HK-2 (cell line): ENCODE measurements around the gene MICALL2.

Experiments
- DNase-seq: peaks from one replicate; pipeline ENCODE4 v3.0.0-alpha.2; 2018; ENCODE audit not compliant: unreplicated experiment

MICALL2 gene

GRCh38 chr7:1433128-1433920 lies 25.9 kb downstream of the MICALL2 start:
- no peak for DNase-seq

GRCh38 chr7:1432411-1433082 lies 26.7 kb downstream of the MICALL2 start:
- DNase-seq = peak; percentile 74

GRCh38 chr7:1431634-1432380 lies 27.5 kb downstream of the MICALL2 start:
- DNase-seq = no peak

GRCh38 chr7:1431226-1431625 lies 28.0 kb downstream of the MICALL2 start:
- DNase-seq = no peak

GRCh38 chr7:1430056-1430845 lies 29.0 kb downstream of the MICALL2 start:
- no peak for DNase-seq

- no peak for DNase-seq
These were observed 30.2 kb downstream of the MICALL2 start for GRCh38 chr7:1428941-1429501.

- no peak for DNase-seq
These were observed 32.1 kb downstream of the MICALL2 start for GRCh38 chr7:1427064-1427657.

GRCh38 chr7:1426474-1426873 lies 32.8 kb downstream of the MICALL2 start:
- no peak for DNase-seq

GRCh38 chr7:1425292-1426136 lies 33.8 kb downstream of the MICALL2 start:
- no peak for DNase-seq

GRCh38 chr7:1424041-1424440 lies 35.2 kb downstream of the MICALL2 start:
- no peak for DNase-seq

GRCh38 chr7:1423264-1423811 lies 35.9 kb downstream of the MICALL2 start:
- no peak for DNase-seq

GRCh38 chr7:1422512-1423263 lies 36.6 kb downstream of the MICALL2 start:
- no peak for DNase-seq

GRCh38 chr7:1421946-1422345 lies 37.3 kb downstream of the MICALL2 start:
- no peak for DNase-seq

- no peak for DNase-seq
These were observed 38.1 kb downstream of the MICALL2 start for GRCh38 chr7:1421020-1421790.

GRCh38 chr7:1419688-1420087 lies 39.6 kb downstream of the MICALL2 start:
- DNase-seq = no peak

- no peak for DNase-seq
These were observed 40.0 kb downstream of the MICALL2 start for GRCh38 chr7:1419310-1419634.

- DNase-seq = no peak
These were observed 40.6 kb downstream of the MICALL2 start for GRCh38 chr7:1418505-1419309.
